Activated T-cell treated with anti-CD3 and anti-CD28 coated beads, Interleukin-2, amount 50 U/mL, for 1 hour (primary cell): Measurements from ENCODE around the gene KIF27.
"Not testable (repeated sequence)": the region's sequence is repeated elsewhere in the genome, so short reads cannot be mapped to it uniquely, and the experiment has no call there.

Experiments used
- DNase-seq: peaks from one replicate; pipeline ENCODE4 v3.0.0-alpha.2; 2020

The KIF27 gene

DNA sequence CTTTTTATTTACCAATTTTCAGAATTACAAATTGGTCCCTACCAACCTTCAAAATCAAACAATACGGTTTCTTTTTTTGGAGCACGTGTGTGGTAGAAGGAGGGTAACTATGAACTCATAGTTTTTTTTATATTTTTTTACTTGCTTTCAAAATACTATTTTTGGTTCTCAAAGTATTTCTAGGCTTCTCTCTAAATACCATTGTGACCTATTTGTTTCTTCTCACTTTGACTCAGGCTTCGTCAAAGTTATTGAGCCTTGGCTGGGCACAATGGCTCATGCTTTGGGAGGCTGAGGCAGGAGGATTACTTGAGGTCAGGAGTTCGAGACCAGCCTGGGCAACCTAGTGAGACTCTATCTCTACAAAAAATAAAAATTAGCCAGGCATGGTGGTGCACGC lies 11.6 kb upstream of the KIF27 start:
- no peak for DNase-seq

DNA sequence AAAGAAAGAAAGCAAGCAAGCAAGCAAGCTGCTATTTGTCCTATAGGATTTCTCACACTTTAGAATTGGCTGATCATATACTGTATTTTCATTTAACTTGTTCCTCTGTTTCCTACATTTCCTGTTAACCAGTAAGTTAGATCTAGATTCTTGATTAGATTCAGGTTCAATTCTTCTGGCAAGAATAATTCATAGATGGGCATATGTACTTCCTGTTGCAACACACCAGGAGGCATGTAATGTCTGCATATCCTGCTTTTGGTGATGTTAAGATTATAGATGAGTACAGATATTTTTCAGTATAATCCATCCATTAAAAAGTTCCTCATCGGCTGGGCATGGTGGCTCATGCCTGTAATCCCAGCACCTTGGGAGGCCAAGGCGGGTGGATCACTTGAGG lies 10.8 kb upstream of the KIF27 start:
- no peak for DNase-seq

DNA sequence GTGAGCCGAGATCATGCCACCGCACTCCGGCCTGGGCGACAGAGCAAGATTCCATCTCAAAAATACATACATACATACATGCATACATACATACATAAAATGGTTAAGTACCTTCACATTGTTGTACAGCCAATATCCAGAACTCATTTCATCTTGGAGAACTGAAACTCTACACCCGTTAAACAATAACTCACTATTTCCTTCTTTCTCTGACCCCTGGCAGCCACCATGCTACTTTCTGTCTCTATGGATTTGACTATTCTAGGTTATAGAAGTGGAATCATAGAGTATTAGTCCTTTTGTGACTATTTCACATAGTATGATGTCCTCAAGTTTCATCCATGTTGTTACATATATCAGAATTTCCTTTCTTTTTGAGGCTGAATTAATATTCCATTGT lies 9.6 kb upstream of the KIF27 start:
- DNase-seq = no peak

GRCh38 chr9:83927591-83927990 lies 6.4 kb upstream of the KIF27 start:
- no peak for DNase-seq

GRCh38 chr9:83920469-83920926 lies 734 bp downstream of the KIF27 start:
- no peak for DNase-seq

DNA sequence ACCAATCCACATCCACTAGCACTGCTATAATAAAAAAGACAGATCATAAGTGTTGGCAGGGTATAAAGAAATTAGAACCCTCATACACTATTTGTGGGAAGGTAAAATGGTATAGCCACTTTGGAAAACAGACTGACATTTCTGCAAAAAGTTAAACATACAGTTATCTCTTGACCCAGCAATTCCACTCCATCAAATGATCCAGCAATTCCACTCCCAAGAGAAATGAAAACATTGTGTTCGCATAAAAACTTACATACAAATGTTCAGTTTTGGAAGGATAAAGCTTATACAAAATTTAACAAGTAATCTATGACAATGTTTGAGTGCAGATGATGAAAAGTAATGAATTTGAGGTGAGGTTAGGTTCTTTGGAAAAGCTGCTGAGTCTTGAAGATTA lies 2.1 kb downstream of the KIF27 start:
- no peak for DNase-seq

- DNase-seq = not testable (repeated sequence)
Observed at GRCh38 chr9:83912194-83912593, 9.0 kb downstream of the KIF27 start.

- DNase-seq = no peak
Observed at GRCh38 chr9:83906144-83906543, 15.1 kb downstream of the KIF27 start.

- not testable (repeated sequence) for DNase-seq
Observed at GRCh38 chr9:83900615-83901014, 20.6 kb downstream of the KIF27 start.

DNA sequence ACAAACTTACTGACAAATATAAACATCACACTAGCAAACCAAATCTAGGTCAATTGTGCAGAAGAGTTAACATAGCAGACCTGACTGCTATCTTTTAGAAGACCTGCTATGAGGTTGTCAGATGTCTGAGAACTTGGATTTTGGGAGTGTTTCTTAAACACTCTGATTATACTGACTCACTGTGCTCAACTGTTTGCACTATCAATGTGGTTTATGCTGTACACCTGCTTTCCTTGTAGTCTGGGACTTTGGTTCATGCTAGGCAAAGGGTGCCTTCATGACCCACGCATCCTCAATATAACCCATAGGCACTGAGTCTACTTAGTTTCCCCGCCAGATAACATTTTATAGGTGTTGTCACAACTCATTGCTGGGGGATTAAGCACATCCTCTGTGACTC lies 26.9 kb downstream of the KIF27 start:
- DNase-seq = not testable (repeated sequence)

DNA sequence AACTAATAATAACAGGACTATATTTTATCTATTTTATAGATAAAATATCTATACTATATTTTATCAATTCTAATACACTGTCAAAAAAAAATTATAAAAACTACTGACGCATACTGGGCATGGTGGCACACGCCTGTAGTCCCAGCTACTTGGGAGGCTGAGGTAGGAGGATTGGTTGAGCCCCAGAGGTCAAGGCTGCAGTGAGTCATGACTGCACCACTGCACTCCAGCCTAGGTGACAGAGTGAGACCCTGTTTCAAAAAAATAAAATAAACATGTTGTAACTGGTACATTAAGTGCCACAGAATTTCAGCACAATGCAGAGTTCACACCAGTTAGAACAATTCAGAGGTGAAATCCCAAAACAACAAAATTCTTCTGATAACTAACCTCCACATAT lies 34.7 kb downstream of the KIF27 start:
- DNase-seq = not testable (repeated sequence)

- DNase-seq = not testable (repeated sequence)
Observed at GRCh38 chr9:83885559-83886240, 35.5 kb downstream of the KIF27 start.

- not testable (repeated sequence) for DNase-seq
Observed at GRCh38 chr9:83881687-83882408, 39.4 kb downstream of the KIF27 start.

DNA sequence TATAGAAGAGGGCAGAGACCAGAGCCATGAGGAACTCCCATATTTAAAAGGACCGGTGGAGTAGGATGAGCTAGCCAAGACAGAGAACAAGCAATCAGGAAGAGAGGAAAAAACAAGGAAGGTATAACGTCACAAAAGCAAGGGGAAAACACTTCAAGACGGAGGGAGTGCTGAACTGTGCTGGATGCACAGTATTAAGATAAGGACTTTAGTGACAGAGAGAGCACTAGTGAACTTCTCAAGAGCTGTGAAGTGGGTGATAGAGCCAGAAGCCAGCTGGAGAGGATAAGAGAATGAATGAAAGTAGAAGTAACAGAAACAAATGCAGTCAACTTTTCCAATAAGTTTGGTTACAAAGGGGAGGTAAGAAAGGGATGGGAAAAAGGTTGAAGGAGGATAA lies 45.7 kb downstream of the KIF27 start:
- not testable (repeated sequence) for DNase-seq

DNA sequence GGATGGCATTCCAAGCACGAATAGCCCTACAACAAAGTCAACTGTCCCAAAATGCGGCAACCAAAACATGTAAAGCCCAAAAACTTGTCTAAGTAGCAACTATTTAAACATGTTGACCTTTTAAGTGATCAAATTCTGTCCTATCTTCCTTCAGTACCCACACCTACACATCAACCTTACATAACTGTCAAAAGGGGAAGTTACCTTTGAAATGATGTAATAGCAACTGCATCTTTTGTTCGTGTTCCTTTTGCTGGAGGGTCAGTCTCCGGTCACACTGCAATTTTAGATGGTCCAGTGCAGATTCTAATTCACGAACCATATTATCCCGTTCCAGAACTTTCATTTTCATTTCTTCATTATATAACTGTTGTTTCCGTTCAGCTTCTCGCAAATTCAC lies 71.3 kb downstream of the KIF27 start:
- DNase-seq = not testable (repeated sequence)

DNA sequence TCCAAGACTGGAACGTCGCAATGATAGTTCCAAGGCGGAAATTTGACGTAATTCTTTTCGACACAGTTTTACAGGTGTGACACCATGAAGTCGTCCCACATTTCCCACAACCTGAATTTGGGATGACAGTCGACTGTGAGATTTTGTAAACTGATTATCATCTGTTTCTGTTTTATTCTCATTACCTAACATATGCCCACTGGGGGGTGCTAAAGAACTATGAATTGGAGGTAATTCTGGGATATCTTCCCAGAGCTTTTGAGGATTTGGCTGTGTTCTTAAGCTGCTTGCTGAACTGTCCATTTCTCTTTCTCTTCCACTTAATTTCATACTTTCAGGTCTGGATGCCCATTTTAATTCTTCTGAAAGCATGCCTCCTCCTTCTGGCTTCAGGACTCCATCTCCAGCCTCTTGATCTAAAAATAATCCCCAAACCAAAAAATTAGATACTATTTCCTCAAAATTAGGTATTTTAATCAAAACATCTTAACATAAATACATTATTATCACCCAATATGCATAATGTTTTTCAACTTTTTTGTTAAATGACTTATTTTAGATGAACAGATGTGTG lies 84.1 kb downstream of the KIF27 start:
- not testable (repeated sequence) for DNase-seq

DNA sequence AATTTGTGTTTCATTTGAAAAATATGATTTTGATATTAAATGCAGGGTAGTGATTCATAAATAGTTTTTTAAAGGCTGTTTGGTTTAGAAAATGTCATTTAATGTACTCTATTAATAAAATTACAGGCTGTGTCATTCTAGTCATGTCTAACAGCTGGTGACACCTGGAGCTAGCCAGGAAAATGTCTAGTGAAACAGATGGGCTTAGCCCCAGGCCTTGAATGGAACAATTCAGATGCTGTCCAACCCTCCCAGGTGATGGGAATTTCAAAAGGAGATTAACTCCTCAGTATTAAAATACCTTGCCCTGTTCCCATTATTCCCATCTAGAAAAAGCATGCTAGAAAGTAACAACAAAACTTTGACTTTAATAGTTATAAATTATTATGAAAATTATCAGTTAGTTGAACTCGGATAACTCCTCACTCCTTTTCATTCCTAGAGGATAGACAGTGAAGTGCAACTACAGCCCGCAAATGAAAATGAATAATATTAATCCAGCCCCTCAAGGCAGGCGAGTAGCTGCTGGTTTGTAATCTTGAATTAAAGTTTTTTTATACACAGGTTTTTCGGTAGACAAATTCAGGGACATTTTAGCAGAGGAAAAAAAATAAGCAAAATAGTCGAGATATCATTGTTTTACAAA lies 90.7 kb downstream of the KIF27 start:
- not testable (repeated sequence) for DNase-seq

DNA sequence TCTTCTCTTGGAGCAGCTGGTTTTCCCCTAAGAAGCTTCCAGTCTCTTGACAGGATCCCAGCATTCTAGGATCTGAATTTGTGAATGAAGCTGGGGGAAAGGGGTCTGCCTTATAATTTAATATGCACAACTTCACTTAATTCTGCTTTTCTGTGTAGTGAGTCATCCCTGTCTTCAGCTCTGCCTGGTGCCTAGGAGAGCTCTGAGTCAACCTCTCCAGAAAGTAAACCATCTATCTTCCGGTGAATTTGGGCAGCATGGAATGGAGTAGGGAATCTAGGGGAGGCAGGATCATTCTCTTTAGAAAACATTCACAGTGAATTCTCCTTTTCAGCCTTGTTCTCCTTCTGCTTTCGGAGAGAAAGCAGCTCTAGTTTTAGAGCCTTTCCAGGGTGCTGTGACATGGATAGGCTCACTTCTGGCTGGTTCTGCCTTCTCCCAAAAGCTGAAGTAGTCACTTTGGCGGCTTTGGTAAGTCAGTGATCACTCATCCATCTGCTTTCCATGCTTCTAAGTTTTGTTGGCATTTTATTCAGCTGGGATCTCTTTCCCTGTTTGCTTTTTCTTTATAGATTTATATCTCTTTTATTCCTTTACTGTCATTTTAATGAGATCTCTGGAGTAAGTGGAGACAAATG lies 96.1 kb downstream of the KIF27 start:
- not testable (repeated sequence) for DNase-seq

DNA sequence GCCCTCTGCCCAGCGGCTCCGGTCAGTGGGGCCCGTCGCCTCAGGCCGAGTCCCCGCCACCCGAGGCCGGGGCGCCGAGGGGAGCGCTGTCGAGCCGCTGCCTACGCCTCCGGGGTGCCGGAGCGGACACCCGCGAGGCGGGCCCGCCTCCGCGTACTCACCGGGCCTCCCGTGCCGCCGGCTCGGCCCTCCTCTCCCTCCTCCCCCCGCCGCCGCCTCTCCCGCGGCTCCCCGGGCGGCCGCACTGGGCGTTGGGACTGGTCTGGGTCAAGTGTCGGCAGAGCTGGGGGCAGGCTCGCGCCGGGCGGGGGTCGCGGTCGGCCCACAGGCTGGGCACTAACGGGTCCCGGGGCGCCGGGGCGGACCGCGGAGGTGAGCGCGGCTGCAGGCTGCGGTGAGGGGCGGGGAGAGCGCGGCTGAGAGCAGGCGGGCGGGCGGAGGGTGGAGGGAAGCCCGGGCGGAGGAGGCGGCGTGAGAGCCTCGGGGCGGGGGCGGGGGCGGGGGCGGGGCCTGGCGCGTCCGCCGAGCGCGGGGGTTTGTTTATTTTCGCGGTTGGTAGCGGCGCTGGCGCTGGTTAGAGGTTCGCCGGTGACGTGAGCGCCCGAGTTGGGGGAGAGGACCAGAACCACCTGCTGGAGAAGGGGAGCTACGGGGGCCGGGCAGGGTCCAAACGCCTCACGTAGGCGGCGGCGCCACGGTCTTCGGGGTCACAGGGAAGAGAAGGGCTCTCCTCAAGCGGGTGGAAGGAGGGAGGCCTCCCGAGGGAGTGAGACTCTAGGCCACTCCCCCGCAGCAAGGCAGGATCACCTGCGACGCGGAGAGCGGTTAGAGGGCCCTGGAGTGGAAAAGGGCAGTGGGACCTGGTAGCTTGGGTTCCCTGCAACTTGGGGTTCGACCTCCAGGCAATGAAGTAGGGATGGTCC lies 103.6 kb downstream of the KIF27 start, which contains the start of gene GKAP1:
TSS of gene GKAP1 (minus strand) at position 414 of the 923 bp plus-strand sequence. CDS start 11,252 bp downstream, outside the sequence.
- DNase-seq = peak; percentile 88

- not testable (repeated sequence) for DNase-seq
Observed at GRCh38 chr9:83817011-83817355, 104.2 kb downstream of the KIF27 start.

DNA sequence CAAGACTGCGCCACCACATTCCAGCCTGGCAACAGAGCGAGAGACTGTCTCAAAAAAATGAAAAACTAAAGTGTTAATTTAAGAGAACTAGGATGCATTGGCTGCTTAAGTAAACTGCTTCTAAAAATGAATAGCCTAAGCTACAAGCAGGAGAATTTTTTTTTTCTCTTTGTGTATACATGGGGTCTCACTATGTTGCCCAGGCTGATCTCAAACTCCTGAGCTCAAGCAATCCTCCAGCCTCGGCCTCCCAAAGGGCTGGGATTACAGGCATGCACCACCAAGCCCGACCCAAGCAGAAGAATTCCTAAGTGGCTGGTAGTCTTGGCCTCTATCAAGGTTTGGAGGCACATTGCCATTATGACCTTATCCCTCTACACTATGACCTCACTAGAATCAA lies 106.1 kb downstream of the KIF27 start:
- DNase-seq = not testable (repeated sequence)

- not testable (repeated sequence) for DNase-seq
Observed at GRCh38 chr9:83809213-83809612, 112.0 kb downstream of the KIF27 start.
